AG09319 (cell line): ENCODE data around the gene PSMD2.
A peak's percentile ranks its signal among the peaks of the same experiment; 100 is the strongest.

ENCODE experiments used
- DNase-seq: peaks from one replicate; pipeline ENCODE4 v3.0.0-alpha.2; 2010; ENCODE audit warnings: low read depth; ENCODE audit errors: extremely low read depth
- TF ChIP-seq, protein P1 (sequence below): IDR thresholded peaks from 2 replicates; pipeline ENCODE4 v1.5.1; 2011; ENCODE audit warnings: low read depth, mild to moderate bottlenecking, inconsistent platforms, low read length, moderate library complexity

Gene PSMD2

DNA sequence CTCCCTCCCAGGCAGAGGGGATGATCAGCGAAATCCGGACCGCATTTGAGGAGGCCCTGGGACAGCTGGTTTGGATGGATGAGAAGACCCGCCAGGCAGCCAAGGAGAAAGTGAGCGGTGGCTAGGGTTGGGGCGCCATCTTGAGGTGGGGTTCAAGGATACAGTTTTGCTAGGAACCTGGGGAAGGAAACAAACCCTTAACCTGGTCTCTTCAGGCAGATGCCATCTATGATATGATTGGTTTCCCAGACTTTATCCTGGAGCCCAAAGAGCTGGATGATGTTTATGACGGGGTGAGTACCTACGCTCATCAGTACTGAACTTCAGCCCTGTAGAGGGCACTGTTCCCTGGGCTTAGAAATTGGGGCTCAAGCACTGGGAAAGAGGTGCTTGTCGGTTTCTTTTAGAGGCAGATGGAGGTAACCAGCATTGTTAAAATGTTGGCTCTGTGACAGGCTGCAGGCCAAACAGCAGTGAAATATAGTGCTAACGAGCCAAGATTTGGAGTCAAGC lies 9.6 kb upstream of the PSMD2 start:
- DNase-seq: no peak
- TF ChIP-seq, protein P1, sequence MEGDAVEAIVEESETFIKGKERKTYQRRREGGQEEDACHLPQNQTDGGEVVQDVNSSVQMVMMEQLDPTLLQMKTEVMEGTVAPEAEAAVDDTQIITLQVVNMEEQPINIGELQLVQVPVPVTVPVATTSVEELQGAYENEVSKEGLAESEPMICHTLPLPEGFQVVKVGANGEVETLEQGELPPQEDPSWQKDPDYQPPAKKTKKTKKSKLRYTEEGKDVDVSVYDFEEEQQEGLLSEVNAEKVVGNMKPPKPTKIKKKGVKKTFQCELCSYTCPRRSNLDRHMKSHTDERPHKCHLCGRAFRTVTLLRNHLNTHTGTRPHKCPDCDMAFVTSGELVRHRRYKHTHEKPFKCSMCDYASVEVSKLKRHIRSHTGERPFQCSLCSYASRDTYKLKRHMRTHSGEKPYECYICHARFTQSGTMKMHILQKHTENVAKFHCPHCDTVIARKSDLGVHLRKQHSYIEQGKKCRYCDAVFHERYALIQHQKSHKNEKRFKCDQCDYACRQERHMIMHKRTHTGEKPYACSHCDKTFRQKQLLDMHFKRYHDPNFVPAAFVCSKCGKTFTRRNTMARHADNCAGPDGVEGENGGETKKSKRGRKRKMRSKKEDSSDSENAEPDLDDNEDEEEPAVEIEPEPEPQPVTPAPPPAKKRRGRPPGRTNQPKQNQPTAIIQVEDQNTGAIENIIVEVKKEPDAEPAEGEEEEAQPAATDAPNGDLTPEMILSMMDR: peak; percentile 65

DNA sequence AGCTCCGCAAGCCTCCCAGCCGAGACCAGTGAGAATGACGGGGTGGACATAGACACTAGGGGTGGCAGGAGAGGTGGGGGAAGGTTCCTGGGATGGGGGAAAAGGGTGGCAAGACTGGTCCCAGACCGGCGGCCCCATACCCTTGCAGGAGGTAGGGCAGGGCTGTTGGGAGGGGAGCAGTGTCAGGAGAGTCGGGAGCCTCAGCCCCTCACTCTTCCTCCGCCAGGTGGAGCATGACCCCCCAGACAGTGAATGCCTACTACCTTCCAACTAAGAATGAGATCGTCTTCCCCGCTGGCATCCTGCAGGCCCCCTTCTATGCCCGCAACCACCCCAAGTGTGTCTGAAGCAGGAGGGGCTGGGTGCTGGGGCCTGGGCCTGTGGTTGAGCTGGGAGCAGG lies 8.7 kb upstream of the PSMD2 start:
- no peak for DNase-seq

DNA sequence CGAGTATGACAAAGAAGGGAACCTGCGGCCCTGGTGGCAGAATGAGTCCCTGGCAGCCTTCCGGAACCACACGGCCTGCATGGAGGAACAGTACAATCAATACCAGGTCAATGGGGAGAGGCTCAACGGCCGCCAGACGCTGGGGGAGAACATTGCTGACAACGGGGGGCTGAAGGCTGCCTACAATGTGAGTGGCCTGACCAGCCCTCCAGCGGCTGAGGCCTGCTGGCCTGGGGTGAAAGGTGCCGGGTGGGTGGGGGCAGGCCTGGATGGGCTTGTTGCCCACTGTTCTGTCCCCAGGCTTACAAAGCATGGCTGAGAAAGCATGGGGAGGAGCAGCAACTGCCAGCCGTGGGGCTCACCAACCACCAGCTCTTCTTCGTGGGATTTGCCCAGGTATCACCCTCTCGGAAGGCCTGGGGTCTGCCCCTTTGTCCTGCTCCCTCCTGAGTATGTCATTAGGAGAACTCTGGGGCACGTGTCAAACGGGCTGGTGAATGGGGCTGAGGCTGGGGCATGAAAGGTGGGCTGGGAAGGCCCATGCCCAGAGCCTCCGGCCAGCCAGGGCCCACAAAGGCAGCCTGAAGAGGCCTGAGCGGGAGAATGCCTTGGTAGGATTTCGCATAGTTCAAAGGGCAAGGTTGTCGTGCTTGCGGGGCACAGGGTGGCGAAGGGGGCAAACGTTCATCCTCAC lies 7.8 kb upstream of the PSMD2 start:
- TF ChIP-seq, protein P1: no peak

More for the DNA sequence above, 8.7 kb upstream of the PSMD2 start:
- TF ChIP-seq, protein P1: no peak

DNA sequence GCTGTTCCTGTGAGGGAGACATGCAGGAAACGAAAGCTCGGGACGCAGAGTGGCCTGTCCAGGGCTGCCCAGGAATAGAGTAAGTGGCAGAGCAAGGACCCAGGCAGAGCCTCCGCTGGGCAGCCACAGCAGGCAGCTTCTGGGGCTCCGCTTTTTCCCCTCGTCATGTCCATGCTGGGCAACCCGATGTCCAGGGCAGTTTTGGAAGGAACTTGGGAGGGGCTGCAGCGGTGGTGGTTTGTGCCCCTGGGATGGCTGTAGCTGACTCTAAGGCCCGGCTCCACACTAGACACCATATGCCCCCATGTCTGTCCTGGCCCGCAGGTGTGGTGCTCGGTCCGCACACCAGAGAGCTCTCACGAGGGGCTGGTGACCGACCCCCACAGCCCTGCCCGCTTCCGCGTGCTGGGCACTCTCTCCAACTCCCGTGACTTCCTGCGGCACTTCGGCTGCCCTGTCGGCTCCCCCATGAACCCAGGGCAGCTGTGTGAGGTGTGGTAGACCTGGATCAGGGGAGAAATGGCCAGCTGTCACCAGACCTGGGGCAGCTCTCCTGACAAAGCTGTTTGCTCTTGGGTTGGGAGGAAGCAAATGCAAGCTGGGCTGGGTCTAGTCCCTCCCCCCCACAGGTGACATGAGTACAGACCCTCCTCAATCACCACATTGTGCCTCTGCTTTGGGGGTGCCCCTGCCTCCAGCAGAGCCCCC lies 7.1 kb upstream of the PSMD2 start:
- DNase-seq: no peak
- TF ChIP-seq, protein P1: no peak

More for the DNA sequence above, 7.8 kb upstream of the PSMD2 start:
- DNase-seq: no peak

DNA sequence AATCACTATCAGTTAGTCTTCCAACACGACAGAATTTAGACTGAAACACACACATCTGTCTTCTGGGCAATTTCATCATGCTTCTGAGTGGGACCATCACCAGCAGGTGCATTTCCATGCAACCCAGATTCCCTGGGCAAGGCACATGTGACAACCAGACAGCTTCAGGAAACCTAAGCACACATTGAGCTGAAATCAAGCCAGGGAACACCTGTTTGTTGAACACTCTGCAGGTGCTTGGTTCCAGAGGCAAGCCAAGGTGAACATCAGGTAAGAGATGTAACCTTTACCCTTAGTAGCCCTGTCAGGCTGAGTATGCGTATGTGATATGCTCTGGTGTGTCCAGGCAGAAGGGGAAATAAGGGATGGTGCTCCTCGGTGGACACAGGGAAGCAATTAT lies 3.3 kb upstream of the PSMD2 start:
- no peak for DNase-seq

DNA sequence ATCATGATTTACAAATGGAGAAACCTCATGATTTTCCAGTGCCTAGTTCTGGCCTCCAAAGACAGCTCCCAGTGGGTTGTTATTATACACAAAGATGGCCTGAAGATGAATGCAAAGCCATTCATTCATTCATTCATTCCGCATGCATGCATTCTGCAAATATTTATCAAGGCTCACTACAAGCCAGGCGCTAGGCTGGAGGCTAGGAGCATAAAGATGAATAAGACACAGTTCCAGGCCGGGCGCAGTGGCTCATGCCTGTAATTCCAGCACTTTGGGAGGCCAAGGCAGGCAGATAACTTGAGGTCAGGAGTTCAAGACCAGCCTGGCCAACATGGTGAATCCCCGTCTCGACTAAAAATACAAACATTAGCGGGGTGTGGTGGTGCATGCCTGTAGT lies 2.4 kb upstream of the PSMD2 start:
- DNase-seq: no peak
- TF ChIP-seq, protein P1: no peak

More for the DNA sequence above, 3.3 kb upstream of the PSMD2 start:
- TF ChIP-seq, protein P1: no peak
